Activated naive CD4-positive, alpha-beta T cell (primary cell): Measurements from ENCODE around the gene CYTH2.
A peak's percentile ranks its signal among the peaks of the same experiment; 100 is the strongest.
"Not testable (repeated sequence)": the region's sequence is repeated elsewhere in the genome, so short reads cannot be mapped to it uniquely, and the experiment has no call there.

Source experiments
- DNase-seq, 4 experiments: peaks; one replicate each; lab custom pipeline; 2025; lab: John Stamatoyannopoulos, UW

The CYTH2 gene

GRCh38 chr19:48478339-48479256 lies 9.4 kb downstream of the CYTH2 start:
- DNase-seq: no peak

- DNase-seq: no peak
These were observed 10.5 kb downstream of the CYTH2 start for GRCh38 chr19:48479686-48480085.

GRCh38 chr19:48480183-48480557 lies 11.0 kb downstream of the CYTH2 start:
- peak in 1 of 4 experiments; percentile 10 for DNase-seq

- DNase-seq: peak in 3 of 4 experiments; percentile 28 to 58 (median 41)
These were observed 11.7 kb downstream of the CYTH2 start for GRCh38 chr19:48480558-48481500.

GRCh38 chr19:48481846-48482639 lies 12.9 kb downstream of the CYTH2 start:
- DNase-seq: no peak

- DNase-seq: no peak
These were observed 14.1 kb downstream of the CYTH2 start for GRCh38 chr19:48483301-48483700.

GRCh38 chr19:48484247-48484893 lies 15.2 kb downstream of the CYTH2 start:
- DNase-seq: no peak

- DNase-seq: no peak
These were observed 15.9 kb downstream of the CYTH2 start for GRCh38 chr19:48484931-48485612.

- not testable (repeated sequence) for DNase-seq
These were observed 17.5 kb downstream of the CYTH2 start for GRCh38 chr19:48486706-48487105.

GRCh38 chr19:48487544-48487943 lies 18.4 kb downstream of the CYTH2 start:
- DNase-seq: no peak

GRCh38 chr19:48487948-48488347 lies 18.8 kb downstream of the CYTH2 start:
- DNase-seq: no peak

GRCh38 chr19:48488478-48488877 lies 19.3 kb downstream of the CYTH2 start:
- not testable (repeated sequence) for DNase-seq

GRCh38 chr19:48489608-48490216 lies 20.5 kb downstream of the CYTH2 start:
- peak; percentile 63 to 74 (median 68) for DNase-seq

GRCh38 chr19:48490981-48491792 lies 22.0 kb downstream of the CYTH2 start:
- DNase-seq: peak in 3 of 4 experiments; percentile 19 to 67 (median 54)

GRCh38 chr19:48491793-48492123 lies 22.6 kb downstream of the CYTH2 start:
- no peak for DNase-seq

GRCh38 chr19:48492925-48493717 lies 24.0 kb downstream of the CYTH2 start:
- peak; percentile 62 to 86 (median 84) for DNase-seq

- DNase-seq: no peak
These were observed 24.7 kb downstream of the CYTH2 start for GRCh38 chr19:48493718-48494401.

- DNase-seq: no peak
These were observed 26.2 kb downstream of the CYTH2 start for GRCh38 chr19:48495396-48495795.
